ENCODE results near the gene FTHL17.

FTHL17 gene

DNA sequence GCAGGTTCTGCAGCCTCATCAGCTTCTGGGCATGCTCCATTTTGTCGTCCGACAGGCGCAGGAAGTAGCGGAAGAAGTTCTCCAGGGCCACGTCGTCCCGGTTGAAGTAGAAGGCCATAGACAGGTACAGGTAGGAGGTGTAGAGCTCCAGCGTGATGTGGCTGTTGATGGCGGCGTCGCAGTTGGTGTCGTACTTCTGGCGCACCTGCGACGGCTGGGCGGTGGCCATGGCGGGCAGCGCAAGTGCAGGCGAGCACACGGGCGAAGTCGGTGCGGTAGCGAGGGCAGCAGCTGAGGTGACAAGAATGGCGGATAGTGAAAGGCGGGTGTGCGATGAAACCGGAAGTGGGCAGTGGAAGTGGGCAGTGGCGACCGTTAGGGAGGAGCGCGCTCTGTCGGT, at the start of gene FTHL17:
Gene FTHL17 (minus strand): TSS at position 317 of the 400 bp plus-strand sequence. CDS start 88 bp downstream, at position 229.
- peaks cover 3% of the 10 kb centered on the region for H3K4me1 Mint-ChIP-seq (ENCODE audit: low read depth)
- no peaks in the 10 kb centered on the region for H3K27me3 Mint-ChIP-seq
- H3K4me3 Mint-ChIP-seq, result no peak within 1 kb of the TSS
- peaks cover 4% of the 10 kb centered on the region for H3K9me3 Mint-ChIP-seq (ENCODE audit: low read depth)
- no peak within 1 kb of the TSS for H3K27ac Mint-ChIP-seq
- no peaks in the 10 kb centered on the region for H3K36me3 Mint-ChIP-seq

DNA sequence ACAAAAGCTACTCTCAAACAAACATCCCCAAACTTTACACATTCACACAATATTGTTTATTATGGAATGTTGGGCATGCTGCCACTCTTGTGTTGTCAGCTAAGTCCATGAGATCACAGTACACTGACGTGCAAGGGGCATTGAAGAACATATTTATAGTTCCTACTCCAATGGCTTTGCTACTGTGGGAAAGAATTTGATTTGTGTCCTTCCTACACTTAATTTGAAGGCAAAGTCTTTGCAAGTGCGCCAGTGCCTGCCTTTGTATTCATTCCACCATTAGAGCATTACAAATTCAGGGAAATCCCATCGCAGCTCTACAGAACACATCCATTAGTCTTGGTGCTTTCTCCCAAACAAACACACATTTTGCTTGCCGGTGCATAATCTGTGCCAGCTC, 45.4 kb upstream of the FTHL17 start:
- no peaks in the 10 kb centered on the region for H3K36me3 Mint-ChIP-seq
- no peak overlapping the region for H3K4me3 Mint-ChIP-seq
- H3K27ac Mint-ChIP-seq, result no peak overlapping the region
- no peaks in the 10 kb centered on the region for H3K9me3 Mint-ChIP-seq (ENCODE audit: low read depth)
- no peaks in the 10 kb centered on the region for H3K27me3 Mint-ChIP-seq
- no peaks in the 10 kb centered on the region for H3K4me1 Mint-ChIP-seq (ENCODE audit: low read depth)

DNA sequence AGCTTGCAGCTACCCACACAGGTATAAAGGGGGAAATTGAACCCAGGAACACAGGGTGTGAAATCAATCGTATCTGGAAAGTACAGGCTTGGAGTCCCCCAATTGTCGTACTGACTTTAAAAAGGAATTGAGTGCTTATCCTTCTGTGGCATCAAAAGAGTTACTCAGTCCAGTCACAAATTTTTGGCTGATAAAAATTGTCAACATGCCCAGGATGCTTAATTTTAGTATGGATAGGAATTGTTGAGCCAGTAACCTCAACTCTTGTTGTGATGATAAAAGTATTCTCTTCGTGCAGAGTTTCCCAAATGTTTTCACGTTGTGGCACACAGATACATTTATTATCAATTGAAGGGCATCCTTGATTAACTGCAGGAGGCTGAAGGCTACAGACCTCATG, 43.6 kb upstream of the FTHL17 start:
- Mint-ChIP-seq H3K9me3 (ENCODE audit: low read depth) (no peaks in the 10 kb centered on the region), H3K4me3 (no peak overlapping the region), H3K36me3 (no peaks in the 10 kb centered on the region), H3K4me1 (ENCODE audit: low read depth) (no peaks in the 10 kb centered on the region), H3K27ac (no peak overlapping the region), H3K27me3 (no peaks in the 10 kb centered on the region)

DNA sequence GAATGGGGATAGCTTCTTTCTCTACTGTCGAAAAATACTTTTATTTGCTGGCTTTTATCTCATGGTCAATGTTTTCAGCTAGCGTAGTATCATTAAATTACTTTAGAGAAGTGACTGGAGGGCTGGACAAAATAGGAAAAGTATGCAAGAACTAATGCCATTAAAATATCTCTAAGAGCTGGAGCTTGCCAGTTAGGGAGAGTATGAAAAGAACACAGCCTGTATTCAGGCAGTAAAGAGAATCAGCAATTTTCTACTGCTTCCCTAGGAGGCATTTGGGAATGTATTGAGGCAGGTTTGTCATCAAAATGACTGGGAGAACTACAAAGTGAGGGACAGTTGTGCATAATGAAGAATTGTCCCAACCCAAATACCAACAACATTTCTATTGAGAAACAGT, 43.0 kb upstream of the FTHL17 start:
- Mint-ChIP-seq H3K27ac (no peak overlapping the region), H3K27me3 (no peaks in the 10 kb centered on the region), H3K36me3 (no peaks in the 10 kb centered on the region), H3K4me3 (no peak overlapping the region), H3K9me3 (ENCODE audit: low read depth) (no peaks in the 10 kb centered on the region), H3K4me1 (ENCODE audit: low read depth) (no peaks in the 10 kb centered on the region)

- Mint-ChIP-seq H3K27me3 (no peaks in the 10 kb centered on the region), H3K27ac (no peak overlapping the region), H3K4me1 (ENCODE audit: low read depth) (no peaks in the 10 kb centered on the region), H3K4me3 (no peak overlapping the region), H3K36me3 (no peaks in the 10 kb centered on the region), H3K9me3 (ENCODE audit: low read depth) (no peaks in the 10 kb centered on the region)
Observed at GRCh38 chrX:31112226-31112999, 40.6 kb upstream of the FTHL17 start.

- Mint-ChIP-seq H3K27ac (no peak overlapping the region), H3K27me3 (no peaks in the 10 kb centered on the region), H3K36me3 (no peaks in the 10 kb centered on the region), H3K9me3 (ENCODE audit: low read depth) (no peaks in the 10 kb centered on the region), H3K4me3 (no peak overlapping the region), H3K4me1 (ENCODE audit: low read depth) (no peaks in the 10 kb centered on the region)
Observed at GRCh38 chrX:31110657-31111056, 38.8 kb upstream of the FTHL17 start.

DNA sequence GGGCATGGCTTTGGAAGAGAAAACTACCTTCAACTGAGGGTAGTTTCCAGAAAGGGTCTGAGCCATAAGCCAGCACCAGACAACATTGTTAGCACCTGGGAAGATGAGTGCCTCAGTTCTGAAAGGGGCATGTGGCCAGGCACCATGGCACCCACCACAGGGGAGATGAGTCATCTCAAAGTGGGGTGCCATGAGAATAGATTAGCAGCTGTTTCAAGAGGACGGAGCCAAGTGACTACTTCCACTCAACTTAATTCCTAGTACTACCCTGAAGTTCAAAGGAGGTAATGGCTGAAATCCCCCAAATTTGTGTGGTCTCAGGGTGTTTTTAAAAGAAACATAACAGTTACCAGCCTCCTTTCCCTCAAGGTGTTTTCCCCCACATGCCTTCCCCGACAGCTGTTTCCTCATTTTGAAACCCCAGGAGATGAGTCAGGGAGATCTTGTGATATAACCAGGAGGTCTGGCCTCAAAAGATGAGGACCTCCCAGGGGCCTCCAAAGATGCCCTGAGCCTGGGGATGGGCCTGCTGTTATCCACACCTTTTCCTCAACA, 27.8 kb upstream of the FTHL17 start:
- Mint-ChIP-seq H3K36me3 (no peaks in the 10 kb centered on the region), H3K27me3 (no peaks in the 10 kb centered on the region), H3K4me1 (ENCODE audit: low read depth) (peaks cover 2% of the 10 kb centered on the region), H3K27ac (no peak overlapping the region), H3K9me3 (ENCODE audit: low read depth) (no peaks in the 10 kb centered on the region), H3K4me3 (no peak overlapping the region)

GRCh38 chrX:31098079-31098478, 26.2 kb upstream of the FTHL17 start:
- Mint-ChIP-seq H3K9me3 (ENCODE audit: low read depth) (no peaks in the 10 kb centered on the region), H3K4me3 (no peak overlapping the region), H3K27ac (no peak overlapping the region), H3K27me3 (no peaks in the 10 kb centered on the region), H3K36me3 (no peaks in the 10 kb centered on the region), H3K4me1 (ENCODE audit: low read depth) (peaks cover 2% of the 10 kb centered on the region)

- H3K27me3 Mint-ChIP-seq, result no peaks in the 10 kb centered on the region
- H3K9me3 Mint-ChIP-seq (ENCODE audit: low read depth), result no peaks in the 10 kb centered on the region
- no peak overlapping the region for H3K4me3 Mint-ChIP-seq
- H3K27ac Mint-ChIP-seq, result no peak overlapping the region
- H3K4me1 Mint-ChIP-seq (ENCODE audit: low read depth), result no peaks in the 10 kb centered on the region
- no peaks in the 10 kb centered on the region for H3K36me3 Mint-ChIP-seq
Observed at GRCh38 chrX:31093639-31093975, 21.8 kb upstream of the FTHL17 start.

- no peak overlapping the region for H3K4me3 Mint-ChIP-seq
- H3K27ac Mint-ChIP-seq, result no peak overlapping the region
- no peaks in the 10 kb centered on the region for H3K4me1 Mint-ChIP-seq (ENCODE audit: low read depth)
- H3K9me3 Mint-ChIP-seq (ENCODE audit: low read depth), result no peaks in the 10 kb centered on the region
- H3K27me3 Mint-ChIP-seq, result no peaks in the 10 kb centered on the region
- no peaks in the 10 kb centered on the region for H3K36me3 Mint-ChIP-seq
Observed at GRCh38 chrX:31092970-31093638, 21.3 kb upstream of the FTHL17 start.

GRCh38 chrX:31092476-31092875, 20.6 kb upstream of the FTHL17 start:
- no peaks in the 10 kb centered on the region for H3K4me1 Mint-ChIP-seq (ENCODE audit: low read depth)
- no peak overlapping the region for H3K4me3 Mint-ChIP-seq
- H3K9me3 Mint-ChIP-seq (ENCODE audit: low read depth), result no peaks in the 10 kb centered on the region
- H3K27ac Mint-ChIP-seq, result no peak overlapping the region
- no peaks in the 10 kb centered on the region for H3K27me3 Mint-ChIP-seq
- no peaks in the 10 kb centered on the region for H3K36me3 Mint-ChIP-seq

- H3K4me1 Mint-ChIP-seq (ENCODE audit: low read depth), result no peaks in the 10 kb centered on the region
- no peak overlapping the region for H3K4me3 Mint-ChIP-seq
- no peaks in the 10 kb centered on the region for H3K27me3 Mint-ChIP-seq
Observed at GRCh38 chrX:31091819-31092218, 20.0 kb upstream of the FTHL17 start.

DNA sequence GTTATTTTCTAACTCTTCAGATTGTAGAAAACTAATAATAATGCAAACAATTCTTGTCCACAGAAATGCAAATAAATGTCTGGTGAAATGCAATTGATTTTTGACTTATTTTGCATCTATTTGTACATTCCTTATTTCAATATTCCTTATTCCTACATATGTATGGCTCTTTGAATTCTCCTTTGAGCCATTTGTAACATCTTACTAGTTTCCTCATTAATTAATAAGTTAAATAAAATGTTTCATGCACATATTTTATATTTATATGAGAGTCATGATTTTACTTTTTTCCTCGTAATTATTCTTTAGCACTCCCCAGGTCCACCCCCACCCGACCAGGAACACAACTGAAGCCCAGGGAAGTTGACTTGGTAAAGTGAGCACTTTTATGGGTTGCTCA, 2.7 kb upstream of the FTHL17 start:
- peaks cover 4% of the 10 kb centered on the region for H3K9me3 Mint-ChIP-seq (ENCODE audit: low read depth)
- H3K36me3 Mint-ChIP-seq, result no peaks in the 10 kb centered on the region
- H3K27me3 Mint-ChIP-seq, result no peaks in the 10 kb centered on the region
- H3K4me1 Mint-ChIP-seq (ENCODE audit: low read depth), result peaks cover 3% of the 10 kb centered on the region
- no peak overlapping the region for H3K27ac Mint-ChIP-seq
- H3K4me3 Mint-ChIP-seq, result no peak overlapping the region

More at GRCh38 chrX:31091819-31092218, 20.0 kb upstream of the FTHL17 start:
- Mint-ChIP-seq H3K9me3 (ENCODE audit: low read depth) (no peaks in the 10 kb centered on the region), H3K27ac (peak overlapping the region; percentile 28), H3K36me3 (no peaks in the 10 kb centered on the region)

GRCh38 chrX:31071262-31071661, 579 bp downstream of the FTHL17 start:
- Mint-ChIP-seq H3K9me3 (ENCODE audit: low read depth) (peaks cover 4% of the 10 kb centered on the region), H3K27ac (no peak overlapping the region), H3K27me3 (no peaks in the 10 kb centered on the region), H3K36me3 (no peaks in the 10 kb centered on the region), H3K4me3 (no peak overlapping the region), H3K4me1 (ENCODE audit: low read depth) (peaks cover 3% of the 10 kb centered on the region)

GRCh38 chrX:31070057-31070468, 1.8 kb downstream of the FTHL17 start:
- H3K36me3 Mint-ChIP-seq, result no peaks in the 10 kb centered on the region

More at GRCh38 chrX:31070057-31070468, 1.8 kb downstream of the FTHL17 start:
- H3K4me3 Mint-ChIP-seq, result no peak overlapping the region
- no peaks in the 10 kb centered on the region for H3K27me3 Mint-ChIP-seq
- H3K4me1 Mint-ChIP-seq (ENCODE audit: low read depth), result peaks cover 3% of the 10 kb centered on the region
- H3K9me3 Mint-ChIP-seq (ENCODE audit: low read depth), result peaks cover 4% of the 10 kb centered on the region
- H3K27ac Mint-ChIP-seq, result no peak overlapping the region

Data from activated naive CD8-positive, alpha-beta T cell (primary cell).